ENCODE measurements around the gene RRAGA.
"Not testable (repeated sequence)": the region's sequence is repeated elsewhere in the genome, so short reads cannot be mapped to it uniquely, and the experiment has no call there.

Gene RRAGA

GRCh38 chr9:19074836-19075235 is 25.6 kb downstream of the RRAGA start:
- no peaks in the 10 kb centered on the region for H3K4me1 ChIP-seq (ENCODE audit: insufficient read depth, low read length)
- no peak overlapping the region for H3K4me3 ChIP-seq (ENCODE audit: low read depth in 1 of 2, low read length in 2 of 2)
- H3K79me2 ChIP-seq (ENCODE audit: insufficient read depth, low read length), result peaks cover 6% of the 10 kb centered on the region; the same call in 1 of the 2 replicates
- DNase-seq, result no peak
- H3K9me3 ChIP-seq (ENCODE audit: insufficient read depth, low read length, severe bottlenecking), result no peaks in the 10 kb centered on the region
- TF ChIP-seq EZH2 (IDR thresholded peaks at IDR 0.05; ENCODE audit: borderline replicate concordance, low read depth, low read length, severe bottlenecking), result no peak
- H2AFZ ChIP-seq (ENCODE audit: low read depth, low read length), result no peak overlapping the region
- H3K9ac ChIP-seq (ENCODE audit: low read depth, low read length), result no peak overlapping the region
- no peak overlapping the region for H3K27ac ChIP-seq (ENCODE audit: low read length)
- no peaks in the 10 kb centered on the region for H3K27me3 ChIP-seq (ENCODE audit: insufficient read depth, low read length, poor library complexity)
- no peaks in the 10 kb centered on the region for H4K20me1 ChIP-seq (ENCODE audit: insufficient read depth, low read length)
- no peak overlapping the region for H3K4me2 ChIP-seq (ENCODE audit: insufficient read depth, low read length)
- H3K36me3 ChIP-seq (ENCODE audit: insufficient read depth, low read length), result peaks cover 81% of the 10 kb centered on the region
- ATAC-seq (ENCODE audit: insufficient read depth, low read depth), result no peak

GRCh38 chr9:19085295-19085694 is 36.1 kb downstream of the RRAGA start:
- H3K79me2 ChIP-seq (ENCODE audit: insufficient read depth, low read length), result peaks cover 6% of the 10 kb centered on the region; the same call in 1 of the 2 replicates
- H4K20me1 ChIP-seq (ENCODE audit: insufficient read depth, low read length), result no peaks in the 10 kb centered on the region
- DNase-seq (no peak), ATAC-seq (ENCODE audit: insufficient read depth, low read depth) (0 out of 3 replicates have a peak, but pooled peaks have one; percentile 45)
- H3K36me3 ChIP-seq (ENCODE audit: insufficient read depth, low read length), result peaks cover 72% of the 10 kb centered on the region
- no peaks in the 10 kb centered on the region for H3K27me3 ChIP-seq (ENCODE audit: insufficient read depth, low read length, poor library complexity)
- no peaks in the 10 kb centered on the region for H3K9me3 ChIP-seq (ENCODE audit: insufficient read depth, low read length, severe bottlenecking)
- no peak overlapping the region for H3K4me3 ChIP-seq (ENCODE audit: low read depth in 1 of 2, low read length in 2 of 2)
- no peak overlapping the region for H2AFZ ChIP-seq (ENCODE audit: low read depth, low read length)
- no peaks in the 10 kb centered on the region for H3K4me1 ChIP-seq (ENCODE audit: insufficient read depth, low read length)
- peak; percentile 38 for TF ChIP-seq CTCF (IDR thresholded peaks at IDR 0.05; ENCODE audit: borderline replicate concordance, extremely low read depth, low read length, poor library complexity, severe bottlenecking)
- TF ChIP-seq EZH2 (IDR thresholded peaks at IDR 0.05; ENCODE audit: borderline replicate concordance, low read depth, low read length, severe bottlenecking), result no peak
- no peak overlapping the region for H3K27ac ChIP-seq (ENCODE audit: low read length)
- no peak overlapping the region for H3K4me2 ChIP-seq (ENCODE audit: insufficient read depth, low read length)
- H3K9ac ChIP-seq (ENCODE audit: low read depth, low read length), result no peak overlapping the region

- no peak for DNase-seq
- H2AFZ ChIP-seq (ENCODE audit: low read depth, low read length), result no peak overlapping the region
These were observed 38.1 kb downstream of the RRAGA start for GRCh38 chr9:19087106-19088000.

GRCh38 chr9:19097431-19097830 is 48.2 kb downstream of the RRAGA start:
- H3K9me3 ChIP-seq (ENCODE audit: insufficient read depth, low read length, severe bottlenecking); ATAC-seq (ENCODE audit: insufficient read depth, low read depth); H3K9ac ChIP-seq (ENCODE audit: low read depth, low read length); H3K4me3 ChIP-seq (ENCODE audit: low read depth in 1 of 2, low read length in 2 of 2); H3K27me3 ChIP-seq (ENCODE audit: insufficient read depth, low read length, poor library complexity); H3K27ac ChIP-seq (ENCODE audit: low read length); DNase-seq; H2AFZ ChIP-seq (ENCODE audit: low read depth, low read length): not testable (repeated sequence)
- Histone ChIP-seq H3K4me1 (ENCODE audit: insufficient read depth, low read length) (peaks cover 36% of the 10 kb centered on the region), H3K36me3 (ENCODE audit: insufficient read depth, low read length) (peaks cover 60% of the 10 kb centered on the region), H3K4me2 (ENCODE audit: insufficient read depth, low read length) (0 out of 2 replicates have a peak overlapping the region, but pooled peaks have one; percentile 29), H3K79me2 (ENCODE audit: insufficient read depth, low read length) (peaks cover 70% of the 10 kb centered on the region), H4K20me1 (ENCODE audit: insufficient read depth, low read length) (peaks cover 24% of the 10 kb centered on the region; the same call in 1 of the 2 replicates)

More at GRCh38 chr9:19087106-19088000, 38.1 kb downstream of the RRAGA start:
- H3K27ac ChIP-seq (ENCODE audit: low read length), result no peak overlapping the region
- no peak for ATAC-seq (ENCODE audit: insufficient read depth, low read depth)
- H3K4me3 ChIP-seq (ENCODE audit: low read depth in 1 of 2, low read length in 2 of 2), result no peak overlapping the region
- H3K4me1 ChIP-seq (ENCODE audit: insufficient read depth, low read length), result no peaks in the 10 kb centered on the region
- H3K9me3 ChIP-seq (ENCODE audit: insufficient read depth, low read length, severe bottlenecking), result no peaks in the 10 kb centered on the region
- H3K27me3 ChIP-seq (ENCODE audit: insufficient read depth, low read length, poor library complexity), result no peaks in the 10 kb centered on the region
- peaks cover 4% of the 10 kb centered on the region; the same call in 1 of the 2 replicates for H3K79me2 ChIP-seq (ENCODE audit: insufficient read depth, low read length)
- peaks cover 76% of the 10 kb centered on the region for H3K36me3 ChIP-seq (ENCODE audit: insufficient read depth, low read length)
- TF ChIP-seq EZH2 (IDR thresholded peaks at IDR 0.05; ENCODE audit: borderline replicate concordance, low read depth, low read length, severe bottlenecking), result no peak
- TF ChIP-seq CTCF (IDR thresholded peaks at IDR 0.05; ENCODE audit: borderline replicate concordance, extremely low read depth, low read length, poor library complexity, severe bottlenecking), result no peak
- no peak overlapping the region for H3K4me2 ChIP-seq (ENCODE audit: insufficient read depth, low read length)
- no peak overlapping the region for H3K9ac ChIP-seq (ENCODE audit: low read depth, low read length)
- H4K20me1 ChIP-seq (ENCODE audit: insufficient read depth, low read length), result no peaks in the 10 kb centered on the region

Data from DND-41 (cell line).